Smooth muscle cell of the brain vasculature (primary cell): ENCODE measurements around the gene TUBGCP6.
"Not testable (repeated sequence)": the region's sequence is repeated elsewhere in the genome, so short reads cannot be mapped to it uniquely, and the experiment has no call there.

Experiments used
- DNase-seq: peaks from one replicate; pipeline ENCODE4 v3.0.0-alpha.2; 2012; ENCODE audit warnings: low read depth, low spot score

The TUBGCP6 gene

DNA sequence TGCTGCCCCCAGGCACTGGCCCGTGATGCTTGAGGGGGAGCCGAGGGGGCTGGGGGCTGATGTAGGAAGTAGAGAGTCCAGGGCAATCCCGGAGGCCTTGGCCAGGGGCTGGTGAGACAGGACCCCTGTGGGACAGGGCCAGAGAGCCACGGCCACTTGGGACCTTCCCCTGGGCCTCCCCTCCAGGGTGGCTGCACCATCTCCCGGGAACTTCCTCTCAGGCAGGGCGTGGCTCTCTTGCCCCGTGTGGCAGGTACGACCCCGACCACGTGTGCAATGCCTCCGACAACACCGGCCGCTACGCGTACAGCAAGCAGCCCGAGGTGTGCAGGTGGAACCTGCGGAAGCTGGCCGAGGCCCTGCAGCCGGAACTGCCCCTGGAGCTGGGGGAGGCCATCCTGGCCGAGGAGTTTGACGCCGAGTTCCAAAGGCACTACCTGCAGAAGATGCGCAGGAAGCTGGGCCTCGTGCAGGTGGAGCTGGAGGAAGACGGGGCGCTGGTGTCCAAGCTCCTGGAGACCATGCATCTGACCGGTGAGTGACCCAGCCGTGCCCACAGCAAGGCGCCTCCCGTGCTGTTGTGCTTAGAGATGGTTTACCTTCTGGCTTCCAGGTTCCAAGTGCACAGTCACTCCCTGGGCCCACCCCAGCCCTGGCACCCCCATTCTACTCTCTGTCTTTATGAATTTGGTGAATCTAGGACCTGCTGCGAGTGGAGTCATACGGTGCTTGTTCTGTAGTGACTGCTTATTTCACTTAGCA lies 34.3 kb downstream of the TUBGCP6 start:
- DNase-seq = no peak

DNA sequence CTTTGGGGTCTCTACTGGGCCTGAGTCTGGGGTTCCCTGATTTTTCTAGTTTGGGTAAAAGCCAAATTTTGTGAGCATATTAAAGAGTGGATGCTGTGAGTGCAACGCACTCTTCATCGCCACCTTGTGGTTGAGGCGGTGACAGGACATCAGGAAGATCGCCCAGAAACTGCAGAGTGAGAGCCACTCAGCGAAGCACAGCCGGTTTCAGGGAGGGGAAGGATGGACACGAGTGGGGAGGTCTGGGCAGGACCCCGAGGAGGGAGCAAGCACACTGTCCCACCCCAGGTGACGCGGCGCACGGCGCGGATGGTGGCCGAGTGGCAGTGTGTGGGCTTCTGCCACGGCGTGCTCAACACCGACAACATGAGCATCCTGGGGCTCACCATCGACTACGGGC lies 34.9 kb downstream of the TUBGCP6 start:
- no peak for DNase-seq

DNA sequence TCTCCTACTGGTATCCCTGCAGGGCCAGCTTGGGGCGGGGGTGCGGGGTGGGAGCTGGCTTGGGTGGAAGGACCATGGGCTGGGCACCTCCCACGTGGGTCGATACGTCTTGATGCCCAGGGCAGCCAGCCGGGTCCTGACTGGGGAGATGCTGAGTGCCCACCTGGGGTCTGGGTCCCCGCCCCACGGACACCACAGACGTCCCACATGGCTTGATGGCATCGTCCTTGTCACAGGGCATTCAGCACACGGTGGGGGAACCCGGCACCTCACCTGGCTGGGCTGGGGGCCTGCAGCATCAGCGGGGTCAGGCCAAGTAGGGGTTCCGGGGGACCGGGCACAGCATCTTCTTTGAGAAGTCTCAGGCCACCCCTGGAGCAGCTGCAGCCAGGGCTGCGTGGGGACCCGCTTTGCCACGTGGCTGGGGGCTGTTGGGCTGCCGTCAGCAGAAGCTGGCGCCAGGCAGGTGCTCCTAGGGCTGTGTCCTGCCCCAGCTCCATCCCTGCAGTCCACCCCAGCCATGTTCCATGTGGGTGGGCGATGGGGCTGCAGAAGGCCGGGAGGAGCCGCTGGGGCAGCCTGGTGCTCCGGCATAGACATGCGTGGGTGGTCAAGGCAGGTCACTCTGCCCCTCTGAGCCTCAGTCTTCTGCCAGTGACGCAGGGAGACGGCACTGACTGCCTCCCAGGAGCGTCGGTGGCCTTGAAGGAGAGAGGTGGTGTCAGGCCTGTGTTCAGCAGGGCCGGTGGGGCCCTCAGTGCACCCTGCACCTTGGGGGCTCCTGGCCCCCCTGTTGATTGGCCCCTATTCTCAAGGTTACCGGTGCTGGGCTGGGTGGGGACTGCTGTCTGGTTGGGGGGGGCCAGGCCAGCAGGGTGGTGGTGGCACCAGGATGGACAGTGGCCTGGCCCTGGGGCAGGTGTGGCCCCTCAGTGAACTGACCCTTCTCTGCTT lies 35.6 kb downstream of the TUBGCP6 start:
- DNase-seq = no peak

DNA sequence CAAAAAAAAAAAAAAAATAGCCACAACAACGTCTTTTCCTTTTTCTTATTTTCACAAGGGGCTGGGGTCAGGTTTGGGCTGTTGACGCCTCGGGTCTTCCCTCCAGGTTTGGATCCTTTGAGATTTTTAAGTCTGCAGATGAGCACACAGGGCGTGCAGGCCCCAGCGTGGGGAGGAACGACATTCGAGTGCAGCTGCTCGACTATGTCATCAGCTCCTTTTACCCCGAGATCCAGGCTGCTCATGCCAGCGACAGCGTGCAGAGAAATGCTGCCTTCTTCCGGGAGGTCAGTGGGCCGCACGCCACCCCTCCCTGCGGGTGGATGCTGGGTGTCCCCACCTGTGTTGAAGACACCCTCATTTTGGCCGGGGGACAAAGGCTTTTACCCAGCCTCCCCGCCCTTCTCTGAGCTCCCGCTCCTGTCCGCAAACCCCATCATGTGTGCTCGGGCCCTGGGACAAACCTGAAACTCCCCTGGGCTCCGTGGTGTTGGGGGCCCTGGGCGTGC lies 36.3 kb downstream of the TUBGCP6 start:
- DNase-seq = no peak

DNA sequence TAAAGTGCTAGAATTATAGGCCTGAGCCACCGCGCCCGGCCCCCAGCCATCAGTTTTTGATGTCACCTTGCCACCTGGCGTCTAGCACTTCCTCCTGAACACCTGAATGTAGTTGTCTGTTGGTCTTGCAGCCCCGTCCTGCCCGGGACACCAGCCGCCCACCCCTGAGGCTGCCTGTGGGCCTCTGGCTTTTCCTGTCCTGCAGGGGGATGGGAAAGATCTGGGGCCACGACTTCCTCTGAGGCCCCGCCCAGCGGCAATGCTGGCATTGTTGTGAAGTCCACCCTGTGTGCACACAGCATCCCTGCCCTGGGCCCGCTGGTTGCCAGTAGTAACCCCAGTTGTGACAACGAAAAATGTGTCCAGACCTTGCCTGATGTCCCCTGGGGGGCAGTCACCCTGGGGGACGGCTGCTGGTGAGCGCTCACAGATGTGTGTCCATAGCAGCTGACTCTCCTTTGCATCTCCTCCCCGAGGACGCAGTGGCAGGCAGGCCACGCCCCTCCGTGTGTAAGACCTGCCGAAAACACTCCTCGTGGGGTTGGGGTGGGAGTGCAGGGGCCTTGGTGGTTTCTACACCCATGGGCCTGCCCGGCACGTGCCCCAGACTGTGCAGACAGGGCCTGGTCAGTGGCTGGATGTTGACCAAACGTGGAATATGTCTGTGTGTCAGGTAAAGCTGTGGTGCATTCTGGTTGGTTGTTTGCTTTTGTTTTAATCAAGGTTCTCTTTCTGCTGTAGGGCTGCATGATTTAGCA lies 37.3 kb downstream of the TUBGCP6 start:
- DNase-seq = no peak

DNA sequence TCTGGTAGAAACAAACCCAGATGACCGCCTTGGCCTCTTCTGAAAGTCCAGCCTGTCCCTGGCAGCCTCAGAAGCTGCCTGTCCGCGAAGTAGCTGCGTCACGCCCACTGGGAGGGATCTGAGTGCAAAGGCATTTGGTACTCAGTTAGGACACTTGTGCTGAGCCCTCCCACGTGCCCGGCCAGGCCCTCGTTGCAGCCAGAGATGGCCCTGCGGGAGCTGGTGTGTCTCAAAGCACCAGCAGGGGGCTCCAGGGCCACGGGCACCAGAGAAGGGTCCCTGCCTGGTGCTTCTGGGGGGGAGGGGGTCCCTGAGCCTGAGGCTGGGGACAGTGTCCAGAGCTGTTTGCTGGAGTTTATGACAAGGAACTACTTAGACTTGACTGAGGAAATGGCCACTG lies 38.2 kb downstream of the TUBGCP6 start:
- no peak for DNase-seq

DNA sequence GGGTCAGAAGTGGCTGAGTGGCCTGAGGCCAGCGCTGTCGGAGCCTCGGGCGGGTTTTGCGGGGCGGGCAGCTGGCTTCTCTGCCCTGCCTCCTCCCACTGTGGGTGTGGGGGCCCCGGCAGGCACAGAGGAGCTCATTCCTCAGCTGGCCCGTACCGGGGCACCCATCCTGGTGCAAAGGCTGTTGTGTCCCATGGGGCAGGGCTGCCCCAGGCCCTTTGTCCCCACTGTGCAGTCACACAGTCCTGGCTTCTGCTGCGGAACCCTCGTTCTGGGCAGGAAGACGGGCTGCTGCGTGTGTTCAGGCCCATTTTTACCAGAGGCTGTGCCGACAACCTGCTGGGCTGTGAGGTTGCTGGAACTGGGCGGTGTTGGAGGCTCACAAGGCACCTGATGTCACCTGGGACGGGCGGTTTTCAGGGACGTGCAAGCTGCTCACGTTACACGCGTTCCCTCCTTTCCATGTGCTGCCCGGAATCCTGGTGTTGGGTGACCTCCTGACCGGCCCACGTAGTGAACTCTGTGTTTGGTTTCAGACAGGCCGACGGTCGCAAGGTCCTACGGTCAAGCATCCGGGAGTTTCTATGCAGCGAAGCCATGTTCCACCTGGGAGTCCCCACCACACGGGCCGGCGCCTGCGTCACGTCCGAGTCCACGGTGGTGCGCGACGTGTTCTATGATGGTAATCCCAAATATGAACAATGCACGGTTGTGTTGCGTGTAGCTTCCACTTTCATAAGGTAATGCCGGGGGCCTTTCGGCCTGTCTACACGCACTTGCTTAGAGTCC lies 38.8 kb downstream of the TUBGCP6 start:
- DNase-seq = no peak

DNA sequence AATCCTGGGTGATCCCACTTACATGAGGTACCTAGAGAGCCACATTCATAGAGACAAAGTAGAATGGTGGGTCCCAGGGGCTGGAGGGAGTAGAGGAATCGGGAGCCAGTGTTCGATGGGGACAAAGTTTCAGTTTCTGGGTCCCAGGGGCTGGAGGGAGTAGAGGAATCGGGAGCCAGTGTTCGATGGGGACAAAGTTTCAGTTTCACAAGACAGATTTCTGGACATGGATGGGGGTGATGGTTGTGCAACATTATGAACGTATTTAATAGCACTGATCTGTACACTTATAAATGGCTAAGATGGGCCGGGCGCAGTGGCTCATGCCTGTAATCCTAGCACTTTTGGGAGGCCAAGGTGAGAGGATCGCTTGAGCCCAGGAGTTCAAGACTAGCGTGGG lies 39.8 kb downstream of the TUBGCP6 start:
- DNase-seq = not testable (repeated sequence)

DNA sequence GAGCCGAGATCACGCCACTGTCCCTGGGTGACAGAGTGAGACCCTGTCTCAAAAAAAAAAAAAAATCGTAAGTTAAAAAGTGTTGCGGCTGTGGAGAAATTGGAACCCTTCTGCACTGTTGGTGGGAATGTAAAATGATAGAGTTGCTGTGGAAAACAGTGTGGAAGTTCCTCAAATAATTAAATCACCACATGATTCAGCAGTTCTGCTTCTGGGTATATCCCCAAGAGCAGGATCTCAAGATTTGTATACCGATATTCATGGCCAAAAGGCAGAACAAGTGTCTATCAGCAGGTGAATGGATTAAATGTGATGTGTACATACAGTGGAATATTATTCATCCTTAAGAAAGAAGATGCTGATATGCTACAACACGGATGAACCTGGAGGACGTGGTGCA lies 40.3 kb downstream of the TUBGCP6 start:
- no peak for DNase-seq

DNA sequence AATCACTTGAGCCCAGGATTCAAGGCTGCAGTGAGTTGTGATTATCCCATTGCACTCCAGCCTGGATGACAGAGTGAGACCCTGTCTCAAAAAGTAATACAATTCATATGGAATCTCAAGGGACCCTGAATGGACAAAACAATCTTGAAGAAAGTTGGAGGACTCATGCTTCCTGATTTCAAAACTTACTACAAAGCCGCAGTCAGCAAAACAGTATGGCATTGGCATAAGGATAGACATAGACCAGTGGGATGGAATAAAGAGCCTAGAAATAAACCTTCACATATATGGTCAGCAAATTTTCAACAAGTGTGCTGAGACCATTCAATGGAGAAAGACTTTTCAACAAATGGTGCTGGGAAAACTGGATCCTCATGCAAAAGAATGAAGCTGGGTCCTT lies 41.5 kb downstream of the TUBGCP6 start:
- DNase-seq = no peak

DNA sequence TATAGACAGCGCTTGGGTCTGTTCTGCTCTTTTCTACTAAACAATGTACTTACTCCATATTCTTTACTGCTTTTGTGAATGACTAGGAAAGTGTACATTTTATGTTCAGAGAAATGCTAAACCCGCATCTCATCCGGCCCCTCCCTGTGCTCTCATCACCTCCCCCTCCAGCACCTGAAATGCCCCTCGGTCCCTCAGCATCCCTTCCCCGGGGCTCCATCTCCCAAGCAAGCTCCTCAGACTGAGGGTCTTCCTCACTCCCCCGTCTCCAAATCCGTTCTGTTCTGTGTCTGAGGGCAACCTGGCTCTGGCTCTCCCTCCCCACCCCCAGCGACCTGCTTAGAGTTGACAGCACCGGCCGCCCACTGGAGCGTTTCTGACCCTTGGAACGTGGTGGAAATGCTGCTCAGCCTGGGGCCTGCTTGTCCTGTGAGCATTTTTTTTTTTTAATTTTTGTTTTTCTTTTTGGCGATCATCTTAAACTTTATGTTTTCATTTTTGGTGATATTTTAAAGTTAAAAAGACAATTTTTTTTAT lies 42.6 kb downstream of the TUBGCP6 start:
- no peak for DNase-seq

DNA sequence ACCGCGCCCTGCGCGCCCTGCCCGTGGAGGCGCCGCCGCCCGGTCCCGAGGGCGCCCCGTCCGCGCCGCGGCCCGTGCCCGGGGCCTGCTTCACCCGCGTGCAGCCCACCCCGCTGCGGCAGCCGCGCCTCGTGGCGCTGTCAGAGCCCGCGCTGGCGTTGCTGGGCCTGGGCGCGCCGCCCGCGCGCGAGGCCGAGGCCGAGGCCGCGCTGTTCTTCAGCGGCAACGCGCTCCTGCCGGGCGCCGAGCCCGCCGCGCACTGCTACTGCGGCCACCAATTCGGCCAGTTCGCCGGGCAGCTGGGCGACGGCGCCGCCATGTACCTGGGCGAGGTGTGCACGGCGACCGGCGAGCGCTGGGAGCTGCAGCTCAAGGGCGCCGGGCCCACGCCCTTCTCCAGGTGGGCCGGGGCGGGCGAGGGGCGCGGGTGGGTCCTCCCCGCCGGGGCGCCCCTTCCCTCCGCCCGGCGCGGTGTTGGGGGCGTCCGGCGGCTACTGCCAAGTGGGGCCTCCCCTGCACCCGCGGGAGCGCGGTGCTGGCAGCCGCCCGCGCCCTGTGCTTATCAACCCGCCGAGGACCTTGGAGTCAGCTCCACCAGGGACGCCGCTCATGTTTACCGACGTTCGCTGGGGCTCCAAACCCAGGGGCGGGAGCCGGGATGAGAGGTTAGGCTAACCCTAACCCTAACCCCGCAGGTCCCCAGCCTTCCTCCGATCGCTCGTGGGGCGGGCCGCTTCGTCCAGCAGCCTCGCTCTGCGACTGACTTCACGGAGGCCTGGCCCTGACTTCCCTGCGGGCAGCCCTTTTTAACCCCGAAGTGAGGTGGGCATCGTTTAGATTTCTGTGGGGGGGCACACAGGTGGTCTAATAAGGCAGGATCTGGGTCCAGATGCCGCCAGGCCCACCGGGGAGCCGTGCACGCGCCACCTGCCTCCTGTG lies 43.4 kb downstream of the TUBGCP6 start:
- no peak for DNase-seq

DNA sequence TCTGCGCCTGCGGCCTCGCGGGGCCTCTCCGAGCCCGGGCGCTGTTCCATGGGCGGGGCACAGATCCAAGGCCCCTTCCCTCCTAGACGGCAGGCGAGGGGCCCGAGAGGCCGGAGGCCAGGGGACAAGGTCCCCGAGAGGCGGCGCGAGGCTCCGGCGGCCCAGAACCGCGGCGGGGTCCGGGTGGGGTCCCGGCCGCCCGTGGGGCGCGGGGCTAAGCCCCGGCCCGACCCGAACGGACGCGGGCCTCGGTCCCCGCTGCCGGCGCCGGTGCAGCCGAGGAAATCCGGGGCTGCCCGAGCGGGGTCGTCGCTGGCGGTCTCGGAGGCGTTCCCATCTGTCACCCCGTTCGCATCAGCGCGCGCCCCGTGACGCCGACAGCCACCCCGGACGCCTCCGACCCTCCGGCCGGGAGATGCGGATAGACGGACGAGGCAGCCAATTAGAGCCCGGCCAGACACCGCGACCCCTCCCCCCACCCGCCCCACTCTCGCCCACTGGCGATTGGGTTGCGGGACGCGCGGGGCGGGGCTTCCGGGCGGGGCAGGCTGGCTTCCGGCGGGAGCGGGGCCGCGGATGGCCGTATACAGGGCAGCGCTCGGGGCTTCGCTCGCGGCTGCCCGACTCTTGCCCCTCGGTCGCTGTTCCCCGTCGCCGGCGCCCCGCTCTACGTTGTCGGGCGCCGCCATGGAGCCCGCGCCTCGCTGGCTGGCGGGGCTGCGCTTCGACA lies 44.2 kb downstream of the TUBGCP6 start, which contains the start of gene SELENOO:
Gene SELENOO (plus strand): TSS at position 551 of the 730 bp plus-strand sequence. CDS start 26 bp downstream, at position 577.
- peak; percentile 55 for DNase-seq

DNA sequence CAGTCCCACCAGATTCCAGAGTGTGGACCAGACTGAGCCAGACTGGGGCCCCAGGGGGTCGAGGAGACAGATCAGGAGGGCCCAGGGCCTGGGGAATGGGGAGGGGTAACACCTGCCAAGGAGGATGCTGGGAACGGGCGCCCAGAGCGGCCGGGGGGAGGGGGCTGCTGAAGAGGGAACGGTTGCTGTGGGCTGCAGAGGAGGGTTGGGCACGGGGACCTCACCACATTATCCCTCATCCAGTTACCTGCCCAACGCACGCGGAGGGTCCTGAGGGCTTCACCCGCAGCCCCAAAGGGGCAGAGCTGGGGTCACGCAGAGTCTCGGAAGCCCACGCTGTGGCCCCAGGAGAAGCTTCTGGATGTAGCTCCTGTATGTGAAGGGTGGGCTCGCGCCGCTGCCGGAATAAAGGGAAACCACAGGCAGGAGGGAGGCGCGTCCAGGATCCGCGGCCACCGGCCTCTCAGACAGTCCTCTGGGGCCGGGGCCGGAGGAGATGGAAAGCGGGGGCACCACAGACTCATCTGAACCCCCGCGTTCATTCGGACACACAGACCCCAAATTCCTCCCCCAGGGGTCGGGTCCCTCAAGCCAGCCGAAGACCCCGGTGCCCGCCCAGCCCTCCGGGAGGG lies 44.9 kb downstream of the TUBGCP6 start:
- no peak for DNase-seq

DNA sequence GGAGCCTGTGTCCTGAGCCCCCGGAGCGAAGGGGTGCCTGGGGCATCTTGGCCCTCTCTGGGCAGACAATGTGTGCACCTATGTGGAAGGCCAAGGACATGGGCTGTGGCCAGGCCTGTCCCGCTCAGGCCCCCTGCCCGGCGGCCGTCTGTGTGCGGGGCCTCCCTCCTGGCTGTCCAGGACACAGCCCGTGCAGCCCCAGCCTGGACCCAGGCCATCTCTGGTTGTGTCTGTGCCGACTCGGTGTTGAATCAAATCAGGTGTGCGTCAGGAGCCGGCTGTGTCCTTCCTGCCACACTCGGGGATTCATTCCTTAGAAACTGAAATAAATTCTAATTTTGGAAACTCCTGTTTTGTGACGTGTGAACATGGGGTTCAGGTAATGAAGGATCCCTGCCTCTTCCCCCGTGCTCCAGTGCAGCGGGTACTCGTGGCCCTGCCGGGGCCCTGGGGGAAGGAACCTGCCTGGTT lies 45.5 kb downstream of the TUBGCP6 start:
- no peak for DNase-seq

DNA sequence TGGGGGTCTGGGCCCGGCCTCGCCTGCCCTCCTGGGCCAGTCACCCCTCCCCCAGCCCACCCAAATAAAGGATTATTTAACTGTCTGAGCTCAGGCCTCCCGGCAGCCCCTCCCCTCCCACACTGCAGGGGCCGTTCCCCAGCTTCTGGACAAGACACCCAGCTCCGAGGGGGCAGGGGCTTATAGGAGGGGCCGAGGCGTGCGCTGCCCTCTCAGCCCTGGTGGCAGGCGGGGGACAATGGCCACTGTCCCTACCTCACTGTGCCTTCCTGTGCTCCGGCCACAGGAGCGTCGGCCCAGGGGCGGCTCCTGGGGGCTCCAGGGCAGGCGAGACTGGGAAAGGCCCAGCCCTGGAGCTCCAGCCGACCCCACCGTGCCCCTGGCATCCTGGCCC lies 46.2 kb downstream of the TUBGCP6 start:
- DNase-seq = no peak

DNA sequence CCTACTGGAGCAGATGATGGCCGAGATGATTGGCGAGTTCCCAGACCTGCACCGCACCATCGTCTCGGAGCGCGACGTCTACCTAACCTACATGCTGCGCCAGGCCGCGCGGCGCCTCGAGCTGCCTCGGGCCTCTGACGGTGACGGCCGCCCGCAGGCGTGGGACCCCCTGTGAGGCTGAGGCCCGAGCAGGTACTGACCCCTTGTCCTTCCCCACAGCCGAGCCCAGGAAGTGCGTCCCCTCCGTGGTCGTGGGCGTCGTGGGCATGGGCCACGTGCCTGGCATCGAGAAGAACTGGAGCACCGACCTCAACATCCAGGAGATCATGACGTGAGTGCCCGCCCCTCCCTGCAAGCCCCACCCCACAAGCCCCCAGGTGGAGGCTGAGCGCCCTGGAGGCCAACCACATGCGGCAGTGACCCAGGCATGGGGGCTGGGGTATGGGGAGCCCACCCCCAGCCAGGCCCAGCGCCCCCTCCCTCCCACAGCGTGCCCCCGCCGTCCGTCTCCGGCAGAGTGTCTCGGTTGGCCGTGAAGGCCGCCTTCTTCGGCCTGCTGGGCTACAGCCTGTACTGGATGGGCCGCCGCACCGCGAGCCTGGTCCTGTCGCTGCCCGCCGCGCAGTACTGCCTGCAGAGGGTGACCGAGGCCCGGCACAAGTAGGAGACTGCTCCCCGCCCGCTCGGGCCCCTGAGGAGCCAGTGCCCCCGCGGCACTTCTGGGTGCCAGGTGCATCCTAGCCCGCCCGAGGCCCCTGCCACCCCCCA lies 46.8 kb downstream of the TUBGCP6 start:
- DNase-seq = no peak
